B cell (primary cell): ENCODE data around the gene HES1. TPM values are rescaled to one million over a fixed set of nuclear protein-coding genes. Genes with fewer than 3 reads are reported as not detected.

Source experiments
- ATAC-seq: fragments of 200-7000 bp; cut with Tn5 transposase; one replicate; pipeline ENCODE4 v1.10.0; 2021; ENCODE audit warnings: low read depth, mild to moderate bottlenecking, moderate number of reproducible peaks, moderate library complexity
- CTCF ChIA-PET: fragments of 350-600 bp; sonication (Branson Sonifier 250); formaldehyde crosslinking; loops from one replicate; lab custom pipeline; 2021; ENCODE audit warnings: antibody characterized with exemption, inconsistent platforms; lab: Charles Lee
- POLR2A ChIA-PET: fragments of 350-600 bp; sonication (Branson Sonifier 250); formaldehyde crosslinking; loops from one replicate; lab custom pipeline; 2021; ENCODE audit warnings: antibody characterized with exemption; lab: Charles Lee
- DNase-seq: peaks from one replicate; pipeline ENCODE4 v3.0.0; 2013
- H2AFZ ChIP-seq: 2 replicates; pipeline ENCODE4 v1.6.1; 2012; ENCODE audit warnings: mild to moderate bottlenecking, low read depth, low read length; ENCODE audit not compliant: insufficient read depth, poor library complexity, severe bottlenecking
- H3K27ac ChIP-seq, 2 donors: 1 replicate in 1 of 2; 2 replicates in 1 of 2; pipeline ENCODE4 v1.5.1; 2012 to 2013; ENCODE audit warnings: low read length in 2 of 2, mild to moderate bottlenecking in 2 of 2, moderate library complexity in 1 of 2
- H3K27me3 ChIP-seq, 4 experiments: fragments of 200-600 bp in 1 of 4; sonication (generic) in 1 of 4; replicated peaks in 1 of 4; 1 replicate in 2 of 4; 2 replicates in 2 of 4; pipeline versions ENCODE4 v1.6.1 to v1.7.0; 2013 to 2016; ENCODE audit warnings: low read length in 3 of 4, mild to moderate bottlenecking in 2 of 4, mixed read lengths in 1 of 4, moderate library complexity in 1 of 4; ENCODE audit not compliant: insufficient read depth in 4 of 4, control insufficient read depth in 3 of 4; ENCODE audit errors: control extremely low read depth in 1 of 4
- H3K36me3 ChIP-seq, 2 experiments: replicated peaks in 1 of 2; 1 replicate in 1 of 2; 2 replicates in 1 of 2; pipeline versions ENCODE4 v1.6.1 to v1.7.1; 2013; ENCODE audit warnings: low read length in 1 of 2; ENCODE audit not compliant: insufficient read depth in 2 of 2, control insufficient read depth in 1 of 2; ENCODE audit errors: control extremely low read depth in 1 of 2, extremely low read depth in 1 of 2
- H3K4me1 ChIP-seq, 2 donors: fragments of 200-600 bp in 1 of 2; sonication (generic) in 1 of 2; 1 replicate in 1 of 2; 2 replicates in 1 of 2; pipeline versions ENCODE4 v1.5.1 to v1.6.1; 2013 to 2017; ENCODE audit warnings: low read length in 2 of 2; ENCODE audit not compliant: control insufficient read depth in 2 of 2, insufficient read depth in 2 of 2
- H3K4me2 ChIP-seq: replicated peaks from 2 replicates; pipeline ENCODE3; 2012; ENCODE audit warnings: mild to moderate bottlenecking, low read depth, low read length; ENCODE audit not compliant: poor library complexity, severe bottlenecking
- H3K4me3 ChIP-seq, 5 experiments: fragments of 200-600 bp in 1 of 5; sonication (generic) in 1 of 5; 1 replicate in 3 of 5; 2 replicates in 2 of 5; pipeline versions ENCODE4 v1.5.1 to v1.7.0; 2011 to 2016; ENCODE audit warnings: low read length in 4 of 5, mild to moderate bottlenecking in 4 of 5, low read depth in 2 of 5, control low read depth in 1 of 5, moderate library complexity in 1 of 5; ENCODE audit not compliant: insufficient read depth in 1 of 5; ENCODE audit errors: control extremely low read depth in 1 of 5, extremely low read depth in 1 of 5
- H3K79me2 ChIP-seq: fragments of 200-600 bp; sonication (generic); one replicate; pipeline ENCODE4 v1.6.0; 2016; ENCODE audit warnings: low read length; ENCODE audit not compliant: control insufficient read depth, insufficient read depth
- H3K9ac ChIP-seq: fragments of 200-600 bp; sonication (generic); 2 replicates; pipeline ENCODE4 v1.6.1; 2017; ENCODE audit warnings: mild to moderate bottlenecking, low read length, moderate library complexity
- H3K9me3 ChIP-seq, 3 donors: one replicate each; pipeline versions ENCODE4 v1.6.1 to v1.7.1; 2013; ENCODE audit warnings: low read length in 2 of 3; ENCODE audit not compliant: control insufficient read depth in 2 of 3, insufficient read depth in 1 of 3; ENCODE audit errors: control extremely low read depth in 1 of 3
- H4K20me1 ChIP-seq: 2 replicates; pipeline ENCODE4 v1.6.0; 2012; ENCODE audit warnings: mild to moderate bottlenecking, low read length; ENCODE audit not compliant: insufficient read depth, control insufficient read depth, poor library complexity, severe bottlenecking
- H3K27ac Mint-ChIP-seq: one replicate; pipeline ENCODE4 v1.8.0; 2021; ENCODE audit warnings: mixed read lengths
- H3K27me3 Mint-ChIP-seq: one replicate; pipeline ENCODE4 v1.8.0; 2021; ENCODE audit warnings: mixed read lengths
- H3K4me1 Mint-ChIP-seq: one replicate; pipeline ENCODE4 v1.8.0; 2021; ENCODE audit warnings: mixed read lengths
- H3K4me3 Mint-ChIP-seq: one replicate; pipeline ENCODE4 v1.8.0; 2021; ENCODE audit warnings: mixed read lengths
- H3K9me3 Mint-ChIP-seq: one replicate; pipeline ENCODE4 v1.8.0; 2022; ENCODE audit warnings: mixed read lengths; ENCODE audit not compliant: insufficient read depth
- CTCF ChIP-seq: fragments of 200-600 bp; IDR thresholded peaks from one replicate; pipeline ENCODE4 v1.8.0; 2022; ENCODE audit warnings: antibody characterized with exemption, mild to moderate bottlenecking
- EZH2 ChIP-seq: IDR thresholded peaks from 2 replicates; pipeline ENCODE4 v1.6.1; 2012; ENCODE audit warnings: borderline replicate concordance, low read depth, mild to moderate bottlenecking, moderate library complexity, low read length; ENCODE audit not compliant: insufficient read depth, poor library complexity, severe bottlenecking
- WGBS: methylation state at CpG from one replicate; pipeline ENCODE4 v1.1.5; 2013; ENCODE audit warnings: missing lambda C conversion rate; ENCODE audit not compliant: insufficient coverage; 5-methylcytosine and 5-hydroxymethylcytosine counted together
- intact Hi-C: fragments of 100-400 bp; cut with micrococcal nuclease; formaldehyde crosslinking; loops from one replicate; pipeline ENCODE4 v1.10.0; 2022
- polyA plus RNA-seq: library from polyadenylated mRNA; depleted of rRNA; stranded (reverse); fragments of >200 nt; gene quantifications from 2 replicates; pipeline ENCODE4 v1.2.3, GENCODE V29; 2012
- total RNA-seq, 2 donors: library from RNA; stranded (reverse); fragments of 120-200 nt in 1 of 2; gene quantifications; 1 replicate in 1 of 2; 2 replicates in 1 of 2; pipeline versions ENCODE4 v1.2.3 to v1.2.4, GENCODE V29; 2013 to 2022

Gene HES1
- total and polyA plus RNA-seq, 2 donors (not counting 1 experiment from before 2014, with no cell fraction given) = 2.4 to 60.3 TPM

DNA sequence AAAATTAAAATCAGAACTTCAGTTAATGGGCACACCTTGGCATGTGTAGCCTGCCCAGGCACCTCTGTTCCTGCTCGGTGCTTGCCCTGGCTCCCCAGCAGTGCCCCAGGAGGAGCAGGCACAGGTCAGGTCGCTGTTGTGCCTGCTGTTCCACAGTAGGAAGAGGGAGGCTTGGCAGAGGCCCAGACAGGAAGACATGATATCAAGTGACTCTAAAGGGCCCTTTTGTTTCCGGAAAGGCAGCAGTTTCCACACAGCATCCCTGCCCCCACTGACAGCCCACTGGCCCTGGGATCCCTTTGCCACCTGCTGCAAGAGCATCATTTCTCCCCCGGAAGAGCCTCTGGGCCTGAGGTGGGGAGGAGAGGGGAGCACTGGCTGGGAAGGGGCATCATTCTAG lies 40.5 kb upstream of the HES1 start:
- no peak overlapping the region for H3K27ac Mint-ChIP-seq
- CTCF ChIA-PET = no interaction called here
- H3K9ac ChIP-seq = no peak overlapping the region
- no peak overlapping the region for H2AFZ ChIP-seq
- H3K4me3 ChIP-seq = no peak overlapping the region
- H3K4me1 Mint-ChIP-seq = peaks cover 40% of the 10 kb centered on the region
- no peaks in the 10 kb centered on the region for H4K20me1 ChIP-seq
- WGBS = 21% methylated on average over 2 of the region's 4 CpGs
- H3K27me3 ChIP-seq = no peaks in the 10 kb centered on the region
- no peak overlapping the region for H3K27ac ChIP-seq
- H3K9me3 ChIP-seq = no peaks in the 10 kb centered on the region
- H3K4me1 ChIP-seq = peaks cover 10 to 38% of the 10 kb centered on the region in 2 donors
- TF ChIP-seq CTCF (no peak), EZH2 (no peak)
- H3K9me3 Mint-ChIP-seq = no peaks in the 10 kb centered on the region
- no peaks in the 10 kb centered on the region for H3K79me2 ChIP-seq
- no peak overlapping the region for H3K4me3 Mint-ChIP-seq
- H3K36me3 ChIP-seq = no peaks in the 10 kb centered on the region
- H3K27me3 Mint-ChIP-seq = no peaks in the 10 kb centered on the region
- no peak for DNase-seq
- POLR2A ChIA-PET = no interaction called here
- intact Hi-C loops = no loop called here
- H3K4me2 ChIP-seq = no peak overlapping the region
- ATAC-seq = no peak

DNA sequence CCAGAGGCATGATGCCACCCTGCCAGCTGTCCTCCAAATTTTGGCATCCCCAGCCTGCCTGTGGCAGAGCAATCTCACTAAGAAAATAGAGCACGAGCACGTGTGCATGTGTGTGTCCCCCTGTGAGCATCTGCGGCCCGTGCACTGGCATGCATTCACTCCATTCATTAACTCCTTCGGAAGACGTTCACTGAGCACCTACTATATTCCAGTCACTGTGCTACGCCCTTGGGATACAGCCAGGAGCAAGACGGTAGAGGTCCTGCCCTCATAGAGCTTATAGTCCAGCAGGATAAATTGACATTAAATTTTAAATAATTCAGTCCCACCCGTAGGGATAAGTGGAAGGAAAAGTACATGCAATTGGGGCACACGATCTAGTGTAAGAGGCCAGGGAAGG lies 40.0 kb upstream of the HES1 start:
- 95% methylated on average over 9 of the region's 10 CpGs for WGBS
- Mint-ChIP-seq H3K27me3 (no peaks in the 10 kb centered on the region), H3K27ac (no peak overlapping the region), H3K4me1 (peaks cover 44% of the 10 kb centered on the region), H3K4me3 (no peak overlapping the region), H3K9me3 (no peaks in the 10 kb centered on the region)
- Histone ChIP-seq H3K79me2 (no peaks in the 10 kb centered on the region), H3K36me3 (no peaks in the 10 kb centered on the region), H2AFZ (no peak overlapping the region), H3K27me3 (no peaks in the 10 kb centered on the region), H3K4me3 (no peak overlapping the region), H3K9ac (no peak overlapping the region), H3K9me3 (no peaks in the 10 kb centered on the region), H3K4me2 (no peak overlapping the region), H3K4me1 (peaks cover 14 to 43% of the 10 kb centered on the region in 2 donors), H3K27ac (no peak overlapping the region), H4K20me1 (no peaks in the 10 kb centered on the region)
- POLR2A ChIA-PET = no interaction called here
- CTCF ChIA-PET = no interaction called here
- TF ChIP-seq CTCF = no peak
- no peak for TF ChIP-seq EZH2
- ATAC-seq (no peak), DNase-seq (no peak)
- intact Hi-C loops = no loop called here
